Activated T-helper 1 cell treated with anti-CD3 and anti-CD28 coated beads, Interleukin-12 subunit alpha, Interleukin-12 subunit beta, Interleukin-2, Interleukin-4 antibody, amounts not matched to agents 30 ng/mL and 10 ng/mL and 1 ng/mL, durations not matched to agents 14 hours and 24 hours and 36 hours (primary cell): ENCODE results near the gene MLH1. TPM values are rescaled to one million over a fixed set of nuclear protein-coding genes. Genes with fewer than 3 reads are reported as not detected.

Experiments
- DNase-seq: peaks from one replicate; pipeline ENCODE4 v3.0.0; 2021; ENCODE audit warnings: low spot score
- H3K27ac Mint-ChIP-seq: one replicate; pipeline ENCODE4 v1.8.0; 2021; ENCODE audit warnings: mild to moderate bottlenecking, mixed read lengths
- H3K27me3 Mint-ChIP-seq: one replicate; pipeline ENCODE4 v1.8.0; 2022; ENCODE audit warnings: mild to moderate bottlenecking, moderate library complexity, mixed read lengths; ENCODE audit not compliant: insufficient read depth
- H3K36me3 Mint-ChIP-seq: one replicate; pipeline ENCODE4 v1.8.0; 2021; ENCODE audit warnings: low read depth, mixed read lengths
- H3K4me1 Mint-ChIP-seq: one replicate; pipeline ENCODE4 v1.8.0; 2021; ENCODE audit warnings: low read depth, mixed read lengths
- H3K4me3 Mint-ChIP-seq: one replicate; pipeline ENCODE4 v1.8.0; 2021; ENCODE audit warnings: mild to moderate bottlenecking, moderate library complexity, mixed read lengths
- H3K9me3 Mint-ChIP-seq: one replicate; pipeline ENCODE4 v1.8.0; 2021; ENCODE audit warnings: mixed read lengths
- intact Hi-C: fragments of 100-400 bp; cut with micrococcal nuclease; formaldehyde crosslinking; loops from one replicate; pipeline ENCODE4 v1.15.1; 2024
- total RNA-seq: library from RNA; stranded (reverse); gene quantifications from 2 replicates; pipeline ENCODE4 v1.2.3, GENCODE V29; 2022

Gene MLH1
- total RNA-seq, 1 donor from 2014 or later, result 63.4 TPM

- Mint-ChIP-seq H3K27ac (no peak overlapping the region), H3K4me3 (no peak overlapping the region), H3K36me3 (peaks cover 42% of the 10 kb centered on the region), H3K9me3 (no peaks in the 10 kb centered on the region), H3K4me1 (peaks cover 38% of the 10 kb centered on the region), H3K27me3 (no peaks in the 10 kb centered on the region)
- intact Hi-C loops, result loop anchor here (1.0 kb wide), 1 partner anchor 115 kb away; no protein-coding TSS in a partner anchor
- DNase-seq, result peak; percentile 6
These were observed 2.2 kb upstream of the MLH1 start for GRCh38 chr3:36991147-36991546.

- intact Hi-C loops, result loop anchor here (1.0 to 2.0 kb wide), 2 partner anchors 21 to 116 kb away; no protein-coding TSS in a partner anchor
- H3K27me3 Mint-ChIP-seq, result no peaks in the 10 kb centered on the region
- no peak overlapping the region for H3K27ac Mint-ChIP-seq
- DNase-seq, result peak; percentile 16
- peaks cover 47% of the 10 kb centered on the region for H3K4me1 Mint-ChIP-seq
- peaks cover 45% of the 10 kb centered on the region for H3K36me3 Mint-ChIP-seq
- H3K9me3 Mint-ChIP-seq, result no peaks in the 10 kb centered on the region
- no peak overlapping the region for H3K4me3 Mint-ChIP-seq
These were observed 1.2 kb upstream of the MLH1 start for GRCh38 chr3:36991923-36992805.

- H3K4me1 Mint-ChIP-seq, result peaks cover 45% of the 10 kb centered on the region
- H3K4me3 Mint-ChIP-seq, result no peak within 1 kb of the TSS
- DNase-seq, result no peak
- no peak within 1 kb of the TSS for H3K27ac Mint-ChIP-seq
- peaks cover 44% of the 10 kb centered on the region for H3K36me3 Mint-ChIP-seq
- intact Hi-C loops, result loop anchor here (1.0 to 2.0 kb wide), 7 partner anchors 22 to 1172 kb away; partner anchors contain the start of genes ACAA1, OXSR1 and TRANK1
- H3K27me3 Mint-ChIP-seq, result no peaks in the 10 kb centered on the region
- no peaks in the 10 kb centered on the region for H3K9me3 Mint-ChIP-seq
These were observed 452 bp upstream of the MLH1 start, which contains the start of gene EPM2AIP1 for GRCh38 chr3:36992806-36993325. Gene EPM2AIP1 (minus strand): TSS chr3:36993131. CDS start chr3:36993077, 54 bp downstream.

- no peak overlapping the region for H3K4me3 Mint-ChIP-seq
- H3K27ac Mint-ChIP-seq, result no peak overlapping the region
- H3K27me3 Mint-ChIP-seq, result no peaks in the 10 kb centered on the region
- H3K36me3 Mint-ChIP-seq, result peaks cover 51% of the 10 kb centered on the region
- no peaks in the 10 kb centered on the region for H3K4me1 Mint-ChIP-seq
- intact Hi-C loops, result no loop called here
- no peaks in the 10 kb centered on the region for H3K9me3 Mint-ChIP-seq
- no peak for DNase-seq
These were observed 21.3 kb downstream of the MLH1 start for GRCh38 chr3:37014620-37015019.

GRCh38 chr3:37015642-37016041 is 22.3 kb downstream of the MLH1 start:
- Mint-ChIP-seq H3K9me3 (no peaks in the 10 kb centered on the region), H3K27ac (no peak overlapping the region), H3K4me1 (no peaks in the 10 kb centered on the region), H3K36me3 (peaks cover 60% of the 10 kb centered on the region), H3K27me3 (no peaks in the 10 kb centered on the region), H3K4me3 (no peak overlapping the region)
- DNase-seq, result no peak
- intact Hi-C loops, result no loop called here

GRCh38 chr3:37016903-37017302 is 23.6 kb downstream of the MLH1 start:
- no peak for DNase-seq
- H3K27ac Mint-ChIP-seq, result no peak overlapping the region
- H3K4me1 Mint-ChIP-seq, result no peaks in the 10 kb centered on the region
- H3K36me3 Mint-ChIP-seq, result peaks cover 58% of the 10 kb centered on the region
- no peaks in the 10 kb centered on the region for H3K9me3 Mint-ChIP-seq
- no peak overlapping the region for H3K4me3 Mint-ChIP-seq
- H3K27me3 Mint-ChIP-seq, result no peaks in the 10 kb centered on the region
- intact Hi-C loops, result no loop called here

GRCh38 chr3:37017683-37018082 is 24.4 kb downstream of the MLH1 start:
- H3K4me3 Mint-ChIP-seq, result no peak overlapping the region

GRCh38 chr3:37024092-37024491 is 30.8 kb downstream of the MLH1 start:
- H3K27me3 Mint-ChIP-seq, result no peaks in the 10 kb centered on the region
- H3K27ac Mint-ChIP-seq, result no peak overlapping the region
- no peak overlapping the region for H3K4me3 Mint-ChIP-seq
- intact Hi-C loops, result loop anchor here (1.0 kb wide), 1 partner anchor 189 kb away; no protein-coding TSS in a partner anchor
- no peaks in the 10 kb centered on the region for H3K9me3 Mint-ChIP-seq
- peaks cover 16% of the 10 kb centered on the region for H3K4me1 Mint-ChIP-seq
- peaks cover 62% of the 10 kb centered on the region for H3K36me3 Mint-ChIP-seq
- no peak for DNase-seq

More at GRCh38 chr3:37017683-37018082, 24.4 kb downstream of the MLH1 start:
- H3K36me3 Mint-ChIP-seq, result peaks cover 58% of the 10 kb centered on the region
- H3K4me1 Mint-ChIP-seq, result no peaks in the 10 kb centered on the region
- no peak for DNase-seq
- H3K27me3 Mint-ChIP-seq, result no peaks in the 10 kb centered on the region
- no peaks in the 10 kb centered on the region for H3K9me3 Mint-ChIP-seq
- intact Hi-C loops, result no loop called here
- H3K27ac Mint-ChIP-seq, result no peak overlapping the region

- peaks cover 57% of the 10 kb centered on the region for H3K36me3 Mint-ChIP-seq
- DNase-seq, result no peak
- no peaks in the 10 kb centered on the region for H3K27me3 Mint-ChIP-seq
- peaks cover 16% of the 10 kb centered on the region for H3K4me1 Mint-ChIP-seq
- no peak overlapping the region for H3K27ac Mint-ChIP-seq
- intact Hi-C loops, result loop anchor here (1.0 kb wide), 1 partner anchor 188 kb away; no protein-coding TSS in a partner anchor
- H3K9me3 Mint-ChIP-seq, result no peaks in the 10 kb centered on the region
- no peak overlapping the region for H3K4me3 Mint-ChIP-seq
These were observed 31.6 kb downstream of the MLH1 start for GRCh38 chr3:37024820-37025405.

- intact Hi-C loops, result no loop called here
- H3K9me3 Mint-ChIP-seq, result no peaks in the 10 kb centered on the region
These were observed 32.4 kb downstream of the MLH1 start for GRCh38 chr3:37025561-37026335.

GRCh38 chr3:37026851-37027250 is 33.5 kb downstream of the MLH1 start:
- DNase-seq, result no peak
- no peak overlapping the region for H3K27ac Mint-ChIP-seq
- H3K36me3 Mint-ChIP-seq, result peaks cover 52% of the 10 kb centered on the region
- no peaks in the 10 kb centered on the region for H3K27me3 Mint-ChIP-seq
- H3K4me1 Mint-ChIP-seq, result peaks cover 16% of the 10 kb centered on the region
- no peaks in the 10 kb centered on the region for H3K9me3 Mint-ChIP-seq
- H3K4me3 Mint-ChIP-seq, result no peak overlapping the region
- intact Hi-C loops, result no loop called here

More at GRCh38 chr3:37025561-37026335, 32.4 kb downstream of the MLH1 start:
- Mint-ChIP-seq H3K27me3 (no peaks in the 10 kb centered on the region), H3K4me3 (no peak overlapping the region), H3K27ac (peak overlapping the region; percentile 50), H3K36me3 (peaks cover 50% of the 10 kb centered on the region), H3K4me1 (peaks cover 16% of the 10 kb centered on the region)
- no peak for DNase-seq

- no peak overlapping the region for H3K4me3 Mint-ChIP-seq
- H3K9me3 Mint-ChIP-seq, result no peaks in the 10 kb centered on the region
- H3K4me1 Mint-ChIP-seq, result peaks cover 16% of the 10 kb centered on the region
- H3K27me3 Mint-ChIP-seq, result no peaks in the 10 kb centered on the region
- intact Hi-C loops, result no loop called here
- H3K27ac Mint-ChIP-seq, result no peak overlapping the region
- DNase-seq, result no peak
- peaks cover 48% of the 10 kb centered on the region for H3K36me3 Mint-ChIP-seq
These were observed 35.0 kb downstream of the MLH1 start for GRCh38 chr3:37028329-37028728.
